Stimulated activated CD8-positive, alpha-beta memory T cell treated with anti-CD3 and anti-CD28 coated beads, Interleukin-2, amount 100 ng/mL, for 48 hours (primary cell): ENCODE results near the gene SH3BP2.

Experiments used
- DNase-seq, 2 donors: peaks; one replicate each; pipeline ENCODE4 v3.0.0-alpha.2; 2020; ENCODE audit warnings: low read depth in 2 of 2

SH3BP2 gene, protein sequence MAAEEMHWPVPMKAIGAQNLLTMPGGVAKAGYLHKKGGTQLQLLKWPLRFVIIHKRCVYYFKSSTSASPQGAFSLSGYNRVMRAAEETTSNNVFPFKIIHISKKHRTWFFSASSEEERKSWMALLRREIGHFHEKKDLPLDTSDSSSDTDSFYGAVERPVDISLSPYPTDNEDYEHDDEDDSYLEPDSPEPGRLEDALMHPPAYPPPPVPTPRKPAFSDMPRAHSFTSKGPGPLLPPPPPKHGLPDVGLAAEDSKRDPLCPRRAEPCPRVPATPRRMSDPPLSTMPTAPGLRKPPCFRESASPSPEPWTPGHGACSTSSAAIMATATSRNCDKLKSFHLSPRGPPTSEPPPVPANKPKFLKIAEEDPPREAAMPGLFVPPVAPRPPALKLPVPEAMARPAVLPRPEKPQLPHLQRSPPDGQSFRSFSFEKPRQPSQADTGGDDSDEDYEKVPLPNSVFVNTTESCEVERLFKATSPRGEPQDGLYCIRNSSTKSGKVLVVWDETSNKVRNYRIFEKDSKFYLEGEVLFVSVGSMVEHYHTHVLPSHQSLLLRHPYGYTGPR

DNA sequence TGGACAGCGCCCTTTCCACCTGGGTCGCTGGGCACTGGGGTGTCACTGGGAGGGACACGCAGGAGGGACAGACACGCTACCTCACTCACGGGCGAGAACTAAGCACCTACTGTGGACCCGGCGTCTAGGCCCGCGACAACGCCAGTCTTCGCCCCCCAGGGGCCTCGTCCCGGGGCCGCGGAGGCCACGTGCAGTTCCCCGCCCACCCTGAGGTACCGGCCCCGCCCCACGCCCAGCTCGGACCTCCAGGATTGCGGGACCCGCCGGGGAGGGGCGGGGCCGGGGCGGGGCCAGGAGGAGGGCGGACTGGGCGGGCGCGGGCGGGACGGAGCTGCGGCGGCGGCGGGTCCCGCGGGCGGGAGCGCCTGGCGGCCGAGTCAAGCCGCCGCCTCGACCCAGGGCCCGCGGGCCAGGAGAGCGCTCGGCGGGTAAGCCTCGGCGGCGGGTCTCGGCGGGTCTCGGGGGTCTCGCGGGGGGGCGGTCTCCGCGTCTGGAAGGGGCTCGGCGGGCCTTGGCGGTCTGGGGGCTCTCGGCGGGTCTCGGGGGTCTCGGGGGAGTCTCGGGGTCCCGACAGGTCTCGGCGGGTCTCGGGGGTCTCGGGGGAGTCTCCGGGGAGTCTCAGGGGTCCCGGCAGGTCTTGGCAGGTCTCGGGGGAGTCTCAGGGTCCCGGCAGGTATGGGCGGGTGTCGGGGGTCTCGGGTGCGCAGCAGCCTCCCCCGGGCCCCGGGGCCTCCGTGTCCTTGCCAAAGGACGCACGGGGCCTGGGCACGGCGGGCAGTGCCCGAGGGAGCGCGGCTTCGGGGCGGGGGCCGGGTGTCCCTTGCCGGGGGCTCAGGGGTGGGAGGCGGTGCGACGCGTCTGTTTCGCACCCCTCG, at the start of gene SH3BP2:
SH3BP2 (plus strand) TSS at position 375 of the 875 bp plus-strand sequence. CDS start 27,533 bp downstream, outside the sequence.
- peak; percentile 68 to 72 for DNase-seq

DNA sequence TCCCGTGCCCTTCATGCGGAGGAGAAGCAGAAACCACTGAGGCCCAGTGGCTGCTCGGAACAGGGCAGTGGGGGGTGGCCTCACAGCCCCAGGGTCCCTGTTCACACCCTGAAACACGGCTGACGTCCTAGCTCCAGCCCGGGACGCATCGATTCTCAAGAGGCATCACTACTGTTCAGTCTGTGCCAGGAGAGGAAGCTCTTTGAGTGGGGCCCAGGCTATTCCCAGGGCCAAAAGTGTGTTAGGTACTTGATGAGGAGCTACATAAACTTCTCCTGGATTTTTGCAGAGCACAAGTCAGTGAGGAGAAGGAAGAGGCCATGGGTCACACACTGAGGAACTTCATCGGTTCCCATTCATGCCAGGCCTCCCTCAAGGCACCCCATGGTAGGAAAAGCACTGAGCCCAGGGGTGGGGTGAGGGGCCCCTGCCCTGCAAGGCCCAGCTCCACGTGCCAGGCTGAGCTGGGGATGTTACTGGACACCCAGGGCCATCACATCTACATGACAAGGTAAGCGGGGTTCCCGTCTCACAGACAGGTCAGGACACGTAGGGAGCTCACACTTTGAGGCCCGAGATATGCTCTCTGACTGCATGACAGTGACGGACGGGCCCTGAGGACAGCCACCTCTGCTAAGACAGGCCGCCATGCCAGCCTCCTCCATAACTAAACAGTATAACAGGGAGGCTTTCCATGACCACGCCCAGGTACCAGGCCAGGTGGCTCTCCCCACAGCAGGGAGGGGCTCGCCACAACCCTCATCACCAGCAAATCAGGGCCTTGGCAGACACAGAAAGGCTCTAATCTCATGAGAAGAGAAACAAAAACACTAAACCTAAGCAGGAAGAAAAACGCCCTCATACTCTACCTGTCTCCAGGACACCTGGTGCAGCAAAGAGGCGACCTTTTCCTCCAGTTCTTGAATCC, 49.1 kb upstream of the SH3BP2 start:
- DNase-seq, result no peak

DNA sequence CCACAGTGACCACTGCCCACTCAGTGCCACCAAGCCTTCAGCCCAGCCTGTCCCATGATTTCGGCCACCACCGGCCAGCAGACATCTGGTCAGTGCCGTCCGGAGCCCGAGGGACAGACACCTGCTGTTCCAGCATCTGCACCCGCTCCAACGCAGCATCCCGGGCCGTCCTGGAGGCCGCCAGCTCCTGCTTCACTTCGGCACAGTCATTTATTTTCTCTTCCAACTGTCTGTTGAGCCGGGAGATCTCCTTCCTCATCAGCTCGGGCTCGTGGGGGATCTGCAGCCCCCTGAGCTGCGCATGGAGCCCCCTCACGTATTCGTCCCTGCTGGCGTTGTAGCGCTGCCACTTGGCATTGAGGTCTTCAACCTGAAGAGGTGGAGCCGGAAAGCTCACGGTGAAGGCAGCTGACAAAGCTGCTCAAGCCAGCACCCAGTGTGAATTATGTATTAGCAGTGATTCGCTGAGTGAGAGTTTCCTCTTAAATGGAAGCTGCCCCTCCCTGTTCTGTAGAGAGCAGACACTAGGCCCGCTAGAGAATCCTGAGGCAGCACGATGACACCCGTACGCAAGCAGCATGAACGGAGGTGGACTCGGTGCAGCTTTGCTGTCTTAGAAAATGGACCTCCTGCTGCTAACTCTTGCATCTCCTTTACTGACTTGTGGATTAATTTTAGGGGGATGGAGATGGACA, 48.2 kb upstream of the SH3BP2 start:
- DNase-seq, result no peak

DNA sequence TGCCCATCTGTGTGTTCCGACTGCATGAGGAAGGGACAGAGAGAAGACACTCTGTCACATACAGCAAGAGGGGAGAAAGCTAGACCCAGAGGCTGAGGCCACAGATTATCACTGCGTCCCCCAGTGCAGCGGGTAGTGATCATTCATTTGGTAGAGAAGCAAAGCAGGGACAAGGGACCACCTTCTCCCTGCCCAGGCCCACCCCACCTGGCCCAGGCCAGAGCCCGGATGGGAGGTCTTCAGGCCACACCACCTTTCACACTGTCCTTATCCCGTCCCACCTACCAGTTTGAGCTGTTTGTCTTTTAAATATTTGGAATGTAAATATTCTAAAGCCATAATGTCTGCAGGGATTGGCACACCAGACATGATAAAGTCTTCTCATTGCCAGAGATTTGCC, 47.4 kb upstream of the SH3BP2 start:
- DNase-seq, result no peak

DNA sequence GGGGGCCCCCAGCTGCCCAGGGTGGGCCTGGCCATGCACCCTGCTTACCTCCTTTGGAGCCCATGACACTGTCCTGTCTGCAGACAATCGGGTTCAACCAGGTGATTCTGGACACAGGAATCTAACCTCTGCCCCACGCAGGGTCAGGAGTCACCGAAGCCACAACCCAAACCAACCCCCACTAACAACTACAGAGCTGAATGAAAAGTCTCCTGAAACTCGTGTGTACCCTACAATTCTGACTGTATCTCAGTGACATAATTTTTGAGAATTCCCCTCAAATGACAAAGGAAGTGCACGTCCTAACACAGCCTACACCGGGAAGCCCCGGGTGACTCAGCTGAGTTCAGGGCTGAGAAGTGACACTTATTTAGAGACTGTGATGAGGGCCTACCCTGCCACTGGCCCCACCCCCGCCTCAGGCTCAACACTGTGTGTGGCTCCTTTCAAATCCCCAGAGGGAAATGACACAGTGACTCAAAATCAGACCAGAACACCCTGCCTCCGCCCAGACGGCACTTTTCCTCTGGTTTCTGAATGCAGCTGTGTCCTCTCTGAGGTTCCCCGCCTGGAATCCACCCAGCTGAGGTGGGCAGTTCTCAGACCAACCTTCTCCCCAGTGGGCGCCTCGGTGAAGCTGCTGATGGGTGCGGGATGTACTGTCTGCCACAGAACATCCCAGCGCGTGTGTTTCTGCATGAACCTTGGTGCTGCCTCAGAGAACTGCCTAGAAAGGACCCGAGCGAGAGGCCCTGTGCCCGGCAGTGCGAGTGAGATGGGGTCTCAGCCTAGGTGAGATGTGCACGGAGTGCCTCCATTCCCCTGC, 46.7 kb upstream of the SH3BP2 start:
- peak; percentile 90 to 91 for DNase-seq

DNA sequence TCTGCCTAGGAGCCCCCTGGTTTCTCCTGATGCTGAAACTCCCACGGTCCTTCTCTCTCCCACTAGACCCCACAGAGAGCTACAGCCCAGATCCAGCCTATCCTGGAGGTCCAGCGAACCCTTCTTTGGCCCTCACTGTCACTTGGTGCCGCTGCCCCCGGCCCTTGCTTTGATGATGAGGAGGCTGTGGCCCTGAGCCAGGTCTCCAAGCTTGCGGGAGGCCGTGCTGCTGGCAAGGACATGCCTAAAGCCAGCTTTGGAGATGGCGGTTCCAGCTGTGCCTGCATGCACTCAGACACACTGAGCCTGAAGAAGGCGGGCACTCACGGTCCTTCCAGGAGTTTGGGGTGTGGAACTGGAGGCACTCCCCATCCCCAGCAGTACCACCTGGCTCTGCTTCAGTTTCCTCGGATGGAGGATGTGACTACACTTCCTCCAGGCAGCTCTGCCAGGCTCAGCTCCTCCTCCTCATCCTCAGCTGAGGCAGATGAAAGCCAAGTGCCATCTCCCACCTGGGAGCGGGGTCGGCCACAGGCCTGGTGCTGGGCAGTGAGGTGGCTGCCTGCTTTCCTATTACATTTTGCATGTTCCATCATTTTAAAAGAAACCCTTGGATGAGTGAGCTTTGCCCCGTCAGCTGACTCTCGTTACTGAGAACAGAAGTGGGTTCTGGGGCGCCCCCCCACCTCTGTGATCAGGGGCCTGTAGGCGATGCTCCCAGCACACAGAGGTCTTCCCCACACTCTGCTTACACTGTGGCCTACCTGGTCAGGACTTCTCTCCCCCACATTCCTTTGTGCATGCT, 45.8 kb upstream of the SH3BP2 start:
- no peak for DNase-seq

DNA sequence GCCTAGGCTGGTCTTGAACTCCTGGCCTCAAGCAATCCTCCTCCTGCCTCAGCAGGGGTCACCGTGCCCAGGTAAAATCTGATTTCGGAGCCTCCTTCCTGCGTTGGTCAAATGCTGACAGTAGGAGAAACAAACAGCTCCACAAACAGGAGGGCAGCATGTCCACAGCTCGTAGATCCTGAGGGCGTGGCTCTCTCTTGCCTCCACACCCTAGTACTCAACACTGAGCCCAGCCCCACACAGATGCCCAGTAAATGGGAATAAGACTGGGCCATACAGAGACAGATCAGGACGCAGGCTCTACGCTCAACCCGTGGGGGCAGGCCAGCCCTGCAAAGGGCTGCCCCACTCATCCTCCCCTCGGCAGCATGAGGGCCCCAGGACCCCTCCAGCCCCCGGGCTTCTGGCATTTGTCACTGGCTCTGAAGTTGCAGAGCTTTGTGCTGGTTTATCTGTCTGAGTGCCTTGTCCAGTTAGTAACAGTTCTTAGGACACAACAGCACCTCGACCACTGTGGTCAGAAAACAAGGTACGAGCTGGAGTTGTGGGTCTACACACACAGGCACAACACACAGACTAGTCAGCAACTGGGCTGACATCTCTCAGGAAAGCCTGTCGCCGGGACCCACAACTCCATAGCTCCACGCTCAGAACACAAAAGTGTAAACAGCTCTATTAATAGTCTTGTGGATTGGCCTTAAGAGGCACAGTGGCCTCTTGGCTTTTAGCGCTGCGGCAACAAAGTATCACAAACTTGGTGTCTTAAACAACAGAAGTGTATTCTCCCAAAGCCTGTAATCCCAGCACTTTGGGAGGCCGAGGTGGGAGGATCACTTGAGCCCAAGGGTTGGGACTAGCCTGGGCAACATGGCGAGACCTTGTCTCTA, 41.9 kb upstream of the SH3BP2 start:
- DNase-seq, result no peak

DNA sequence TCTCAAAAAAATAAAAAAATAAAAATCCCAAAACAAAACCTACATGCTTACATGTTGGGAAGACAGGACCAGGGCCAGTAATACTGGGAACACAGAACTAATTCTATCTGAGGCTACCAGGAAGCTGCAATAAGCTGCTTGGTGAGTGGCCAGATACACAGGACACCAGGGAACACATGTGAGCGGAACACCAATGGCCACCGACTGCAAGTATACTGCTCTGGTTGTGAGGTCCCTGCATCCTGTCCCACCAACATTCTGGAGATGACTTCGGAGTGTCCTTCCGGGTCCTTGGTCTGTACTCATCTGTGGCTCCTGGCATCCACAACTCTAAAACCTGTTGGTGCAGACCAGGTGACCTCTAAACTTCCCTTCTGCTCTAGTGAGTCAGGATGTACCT, 39.4 kb upstream of the SH3BP2 start:
- DNase-seq, result no peak

DNA sequence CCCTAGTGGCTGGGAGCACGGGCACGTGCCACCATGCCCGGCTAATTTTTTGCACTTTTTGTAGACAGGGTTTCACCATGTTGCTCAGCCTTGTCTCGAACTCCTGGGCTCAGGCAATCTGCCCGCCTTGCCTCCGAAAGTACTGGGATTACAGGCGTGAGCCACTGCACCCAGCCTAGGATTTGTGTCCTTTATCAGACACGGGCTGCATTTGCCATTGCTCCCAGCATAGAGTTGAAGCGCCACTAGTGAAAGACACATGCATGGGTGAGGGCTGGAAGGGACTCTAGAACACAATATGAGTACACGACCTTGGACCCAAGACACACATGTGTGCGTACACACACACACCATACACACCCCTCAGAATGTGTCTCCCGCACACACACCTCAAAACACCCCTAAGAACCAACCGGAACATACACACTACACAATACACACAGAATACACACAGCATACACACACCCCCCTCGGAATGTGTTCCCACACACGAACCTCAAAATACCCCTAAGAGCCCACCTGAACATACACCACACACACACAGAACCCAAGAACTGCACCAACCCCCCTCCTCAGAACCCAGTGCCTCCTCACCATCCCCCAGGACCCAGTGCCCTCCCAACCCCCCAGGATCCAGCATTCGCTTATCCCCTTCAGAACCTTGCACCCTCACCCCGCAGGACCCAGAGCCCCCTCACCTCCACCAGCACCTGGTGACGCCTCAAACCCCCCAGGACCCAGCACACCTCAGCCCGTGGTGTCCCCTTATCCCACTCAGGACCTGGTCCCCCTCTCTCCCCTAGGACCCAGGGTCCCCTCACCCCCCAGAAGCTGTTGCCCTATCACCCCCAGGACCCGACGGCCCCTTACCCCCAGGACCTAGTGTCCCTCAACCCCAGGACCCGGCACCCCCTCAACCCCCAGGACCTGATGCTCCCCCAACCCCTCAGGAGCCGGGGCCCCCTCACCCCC, 37.8 kb upstream of the SH3BP2 start:
- no peak for DNase-seq

DNA sequence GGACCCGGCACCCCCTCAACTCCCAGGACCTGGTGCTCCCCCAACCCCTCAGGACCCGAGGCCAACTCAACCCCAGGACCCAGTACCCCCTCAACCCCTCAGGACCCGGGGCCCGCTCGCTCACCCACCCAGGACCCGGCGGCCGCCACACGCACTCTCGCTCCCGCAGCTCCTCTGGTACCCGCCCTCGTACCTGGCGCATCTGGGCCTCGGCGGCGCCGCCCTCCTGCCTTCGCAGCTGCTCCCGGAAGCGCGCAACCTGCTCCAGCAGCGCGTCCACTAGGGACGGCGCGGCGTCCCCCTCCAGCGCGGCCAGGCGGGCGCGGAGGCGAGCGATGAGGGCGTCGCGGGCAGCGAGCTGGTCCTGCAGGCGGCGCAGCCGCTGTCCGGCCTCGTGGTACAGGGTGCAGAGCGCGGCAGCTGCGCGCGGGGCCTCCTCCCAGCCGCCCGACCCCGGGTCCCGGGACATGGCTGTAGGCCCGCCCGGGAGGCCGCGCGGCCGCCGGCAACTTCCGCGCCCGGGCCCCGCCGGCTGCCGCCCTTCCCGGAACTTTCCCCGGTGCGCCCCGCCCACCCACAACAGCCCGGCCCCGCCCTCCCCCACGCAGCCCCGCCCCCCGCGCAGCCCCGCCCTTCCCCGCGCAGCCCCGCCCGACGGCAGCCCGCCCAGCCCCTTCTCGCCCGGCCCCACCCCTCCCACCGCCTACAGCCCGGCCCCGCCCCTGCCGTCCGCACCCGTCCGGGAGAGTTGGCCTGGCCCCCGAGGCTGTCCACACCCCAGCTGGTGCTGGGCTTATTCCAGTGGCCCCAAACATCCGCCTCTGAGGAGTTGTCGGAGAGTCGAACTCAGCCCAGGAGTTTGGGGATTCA, 36.8 kb upstream of the SH3BP2 start, which contains the start of gene TNIP2:
TNIP2 (minus strand) TSS at position 516 of the 870 bp plus-strand sequence; CDS start at position 469, 47 bp downstream.
- peak; percentile 69 to 77 for DNase-seq

DNA sequence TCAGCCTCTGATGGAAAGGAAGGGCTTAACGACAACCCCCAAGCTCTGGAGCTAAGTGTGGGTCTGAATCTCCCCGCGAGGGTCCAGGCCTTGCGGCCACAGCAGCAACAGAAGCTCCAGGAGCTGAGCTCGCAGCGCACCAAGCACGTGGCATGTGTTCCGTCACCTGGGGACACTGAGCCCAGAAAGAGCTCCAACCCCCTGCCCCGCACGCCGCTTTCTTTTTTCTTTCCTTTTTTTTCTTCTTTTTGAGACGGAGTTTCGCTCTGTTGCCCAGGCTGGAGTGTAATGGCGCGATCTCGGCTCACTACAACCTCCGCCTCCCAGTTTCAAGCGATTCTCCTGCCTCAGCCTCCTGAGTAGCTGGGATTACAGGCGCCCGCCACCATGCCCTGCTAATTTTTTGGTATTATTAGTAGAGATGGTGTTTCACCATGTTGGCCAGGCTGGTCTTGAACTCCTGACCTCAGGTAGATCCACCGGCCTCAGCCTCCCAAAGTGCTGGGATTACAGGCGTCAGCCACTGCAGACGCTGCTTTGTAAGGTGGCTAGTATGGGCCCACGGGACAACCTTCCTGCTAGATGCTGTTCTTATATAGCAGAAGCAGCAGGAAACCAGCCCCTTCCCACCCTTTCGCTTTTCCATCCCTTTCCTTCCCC, 36.1 kb upstream of the SH3BP2 start:
- DNase-seq, result no peak

DNA sequence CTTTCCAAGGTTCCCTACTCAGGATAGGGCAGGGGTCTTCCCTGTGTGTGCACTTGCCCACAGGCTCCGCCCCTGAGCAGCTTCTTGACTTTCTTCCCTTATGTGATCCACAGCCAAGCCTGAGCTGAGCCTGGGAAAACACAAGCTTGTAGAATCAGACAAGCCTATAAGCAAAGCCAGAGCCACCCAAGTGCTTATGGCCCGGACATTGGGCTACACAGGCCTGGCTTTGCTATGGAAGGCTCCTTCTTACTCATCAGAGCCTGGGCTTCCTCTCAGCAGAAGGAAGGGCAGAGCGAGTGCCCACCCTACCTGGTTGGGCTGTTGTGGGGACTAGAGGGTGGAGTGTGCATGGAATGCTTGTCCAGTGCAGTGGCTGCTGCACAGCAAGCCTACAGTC, 35.5 kb upstream of the SH3BP2 start:
- no peak for DNase-seq

DNA sequence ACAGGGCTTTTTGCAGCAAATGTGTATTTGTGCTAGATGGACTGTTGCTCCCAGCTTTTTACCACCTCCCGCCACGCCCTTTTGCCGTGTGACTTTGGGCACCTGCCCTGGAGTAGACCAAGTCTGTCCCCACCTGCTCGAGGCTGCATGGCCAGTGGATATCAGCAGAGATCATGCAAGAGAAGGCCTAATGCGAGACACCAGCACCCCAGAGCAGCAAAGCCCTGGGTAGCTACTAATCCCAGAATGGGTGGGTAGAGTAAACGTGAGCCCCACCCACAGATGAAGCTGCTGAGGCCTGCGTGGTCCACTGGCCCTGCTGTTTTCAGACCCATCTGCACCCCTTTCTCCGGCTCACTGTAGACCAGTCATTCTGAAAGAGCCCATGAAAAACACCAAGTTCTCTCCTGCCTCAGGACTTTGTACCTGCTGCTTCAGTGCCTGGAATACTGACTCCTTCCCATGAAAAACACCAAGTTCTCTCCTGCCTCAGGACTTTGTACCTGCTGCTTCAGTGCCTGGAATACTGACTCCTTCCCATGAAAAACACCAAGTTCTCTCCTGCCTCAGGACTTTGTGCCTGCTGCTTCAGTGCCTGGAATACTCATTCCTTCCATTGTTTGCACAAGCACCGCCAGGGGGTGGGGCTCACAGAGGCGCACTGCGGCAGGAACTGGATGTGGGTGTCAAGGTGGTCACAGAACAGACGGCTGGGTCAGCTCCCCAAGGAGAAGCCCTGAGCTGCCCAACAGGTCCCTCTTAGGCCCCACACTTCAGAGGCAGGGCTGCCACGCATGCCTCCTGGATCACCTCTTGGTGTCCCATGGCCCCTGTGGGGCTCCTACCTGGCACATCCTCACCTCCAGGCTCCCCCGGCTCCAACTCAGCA, 31.6 kb upstream of the SH3BP2 start:
- DNase-seq, result no peak

DNA sequence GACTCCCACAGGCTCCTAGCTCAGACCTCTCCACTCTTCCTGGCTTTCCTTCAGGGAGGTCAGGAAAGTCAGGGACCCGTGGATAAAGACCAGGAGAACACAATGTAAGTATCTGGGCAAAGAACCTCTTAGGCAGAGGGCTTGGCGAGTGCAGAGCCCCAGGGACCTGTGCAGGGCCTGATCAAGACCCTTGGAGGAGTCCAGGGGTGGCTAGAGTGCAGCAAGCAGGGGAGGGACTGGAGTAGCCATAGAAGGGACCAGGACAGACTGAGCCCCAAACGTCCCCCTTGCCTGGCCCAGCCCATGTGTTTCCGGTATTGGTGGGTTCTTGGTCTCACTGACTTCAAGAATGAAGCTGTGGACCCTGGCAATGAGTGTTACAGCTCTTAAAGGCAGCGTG, 30.8 kb upstream of the SH3BP2 start:
- no peak for DNase-seq
